ENCODE results near the gene KIF5A. TPM values are rescaled to one million over a fixed set of nuclear protein-coding genes. Genes with fewer than 3 reads are reported as not detected.
A peak's percentile ranks its signal among the peaks of the same experiment; 100 is the strongest.
"Not testable (repeated sequence)": the region's sequence is repeated elsewhere in the genome, so short reads cannot be mapped to it uniquely, and the experiment has no call there.

The KIF5A gene
- total RNA-seq, 2 experiments from 2014 or later, result 0.60 to 0.86 TPM

DNA sequence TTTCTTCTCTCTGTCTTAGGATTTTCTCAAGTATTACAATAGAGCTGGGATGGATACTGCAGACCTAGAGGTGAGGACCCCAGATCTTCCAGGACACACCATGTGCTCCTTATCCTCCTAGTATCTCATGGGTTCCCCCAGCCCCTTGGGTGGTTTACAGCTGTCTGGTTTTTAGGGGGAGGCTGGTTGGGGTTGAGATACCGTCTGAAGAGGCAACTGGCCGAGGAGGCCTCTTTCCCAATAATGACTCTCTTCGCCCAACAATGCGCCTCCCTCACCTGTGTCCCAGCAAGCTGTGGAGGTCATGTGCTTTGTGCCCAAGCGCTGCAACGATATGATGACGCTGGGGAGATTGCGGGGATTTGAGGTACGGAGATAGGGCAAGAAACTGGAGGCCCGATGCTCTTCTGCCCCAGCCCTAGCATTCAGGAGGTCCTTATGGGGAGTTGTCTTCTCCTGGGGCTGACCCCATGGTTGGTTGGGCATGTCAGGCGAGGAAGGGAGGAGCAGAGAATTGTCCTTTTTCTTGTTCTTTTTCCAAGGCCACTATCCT lies 65.2 kb downstream of the KIF5A start:
- CTCF ChIA-PET, result interaction anchor here (0.9 to 2.8 kb wide), 6 partner anchors 9 to 32 kb away, joined by 3 to 15 read pairs (median 4); partner anchors contain the start of gene B4GALNT1
- no peaks in the 10 kb centered on the region for H3K36me3 Mint-ChIP-seq (ENCODE audit: low read depth)
- no peak overlapping the region for H3K27ac Mint-ChIP-seq
- peaks cover 43% of the 10 kb centered on the region for H3K27me3 Mint-ChIP-seq (ENCODE audit: low read depth)
- DNase-seq, result no peak
- no peak overlapping the region for H3K4me3 Mint-ChIP-seq
- H3K9me3 Mint-ChIP-seq, result no peaks in the 10 kb centered on the region
- peaks cover 14% of the 10 kb centered on the region for H3K4me1 Mint-ChIP-seq (ENCODE audit: low read depth)
- intact Hi-C loops (cut with micrococcal nuclease), result no loop called here

DNA sequence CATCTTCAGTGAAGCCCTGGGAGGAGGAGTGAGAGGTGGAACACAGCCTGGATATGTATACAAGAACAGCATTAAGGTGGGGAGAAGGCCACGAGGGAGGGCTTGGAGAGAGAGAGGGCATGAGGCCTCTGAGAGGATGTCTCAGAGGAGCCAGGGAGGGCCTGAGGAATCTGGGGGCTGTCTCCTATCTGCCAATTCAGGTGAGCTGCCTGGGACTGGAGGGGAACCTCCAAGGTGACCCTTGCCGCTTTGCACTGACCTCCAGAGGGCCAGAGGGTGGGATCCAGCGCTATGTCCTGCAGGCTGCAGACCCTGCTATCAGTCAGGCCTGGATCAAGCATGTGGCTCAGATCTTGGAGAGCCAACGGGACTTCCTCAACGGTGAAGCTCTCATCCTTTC lies 65.8 kb downstream of the KIF5A start:
- no peak for DNase-seq
- Mint-ChIP-seq H3K9me3 (no peaks in the 10 kb centered on the region), H3K4me3 (no peak overlapping the region), H3K4me1 (ENCODE audit: low read depth) (peaks cover 16% of the 10 kb centered on the region), H3K36me3 (ENCODE audit: low read depth) (no peaks in the 10 kb centered on the region), H3K27me3 (ENCODE audit: low read depth) (peaks cover 46% of the 10 kb centered on the region), H3K27ac (no peak overlapping the region)
- CTCF ChIA-PET, result interaction anchor here (2.7 to 2.8 kb wide), 2 partner anchors 10 to 33 kb away, joined by 9 to 15 read pairs; no protein-coding TSS in a partner anchor
- intact Hi-C loops (cut with micrococcal nuclease), result no loop called here

GRCh38 chr12:57616383-57617101 lies 66.7 kb downstream of the KIF5A start:
- Mint-ChIP-seq H3K9me3 (no peaks in the 10 kb centered on the region), H3K27me3 (ENCODE audit: low read depth) (peaks cover 55% of the 10 kb centered on the region), H3K4me3 (no peak overlapping the region), H3K27ac (no peak overlapping the region), H3K4me1 (ENCODE audit: low read depth) (peaks cover 20% of the 10 kb centered on the region), H3K36me3 (ENCODE audit: low read depth) (no peaks in the 10 kb centered on the region)
- CTCF ChIA-PET, result interaction anchor here (0.9 to 1.2 kb wide), 2 partner anchors 9 to 10 kb away, joined by 3 to 4 read pairs; no protein-coding TSS in a partner anchor
- no peak for DNase-seq
- intact Hi-C loops (cut with micrococcal nuclease), result no loop called here

DNA sequence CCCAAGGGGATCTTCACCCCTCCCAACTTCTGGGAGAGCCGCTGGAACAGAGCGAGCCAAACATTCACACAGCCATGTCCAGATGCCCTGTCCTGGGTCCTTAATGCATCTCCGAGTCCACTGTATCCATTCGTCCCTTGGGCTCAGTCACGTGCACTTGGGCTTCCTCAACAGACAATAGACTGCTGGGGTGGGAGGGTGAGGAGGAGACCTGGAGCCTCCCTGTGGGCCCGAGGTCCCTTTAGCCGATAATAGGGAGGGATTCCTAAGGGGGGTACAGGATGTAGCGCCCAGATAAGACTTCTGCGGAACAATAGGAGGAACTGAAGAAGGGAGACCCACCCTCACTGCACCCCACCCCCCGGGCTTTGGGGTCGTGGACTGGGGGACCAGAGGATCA lies 68.1 kb downstream of the KIF5A start:
- DNase-seq, result no peak
- Mint-ChIP-seq H3K4me3 (no peak overlapping the region), H3K9me3 (no peaks in the 10 kb centered on the region), H3K4me1 (ENCODE audit: low read depth) (peaks cover 27% of the 10 kb centered on the region), H3K27ac (no peak overlapping the region), H3K27me3 (ENCODE audit: low read depth) (peaks cover 62% of the 10 kb centered on the region), H3K36me3 (ENCODE audit: low read depth) (no peaks in the 10 kb centered on the region)
- intact Hi-C loops (cut with micrococcal nuclease), result no loop called here
- CTCF ChIA-PET, result no interaction called here

GRCh38 chr12:57618431-57618830 lies 68.6 kb downstream of the KIF5A start:
- intact Hi-C loops (cut with micrococcal nuclease); H3K9me3 Mint-ChIP-seq; H3K36me3 Mint-ChIP-seq (ENCODE audit: low read depth); H3K27ac Mint-ChIP-seq; DNase-seq; H3K4me3 Mint-ChIP-seq: not testable (repeated sequence)
- Mint-ChIP-seq H3K4me1 (ENCODE audit: low read depth) (peaks cover 27% of the 10 kb centered on the region), H3K27me3 (ENCODE audit: low read depth) (peaks cover 64% of the 10 kb centered on the region)
- CTCF ChIA-PET, result interaction anchor here (1.5 kb wide), 1 partner anchor 9 kb away, joined by 4 read pairs; no protein-coding TSS in a partner anchor

DNA sequence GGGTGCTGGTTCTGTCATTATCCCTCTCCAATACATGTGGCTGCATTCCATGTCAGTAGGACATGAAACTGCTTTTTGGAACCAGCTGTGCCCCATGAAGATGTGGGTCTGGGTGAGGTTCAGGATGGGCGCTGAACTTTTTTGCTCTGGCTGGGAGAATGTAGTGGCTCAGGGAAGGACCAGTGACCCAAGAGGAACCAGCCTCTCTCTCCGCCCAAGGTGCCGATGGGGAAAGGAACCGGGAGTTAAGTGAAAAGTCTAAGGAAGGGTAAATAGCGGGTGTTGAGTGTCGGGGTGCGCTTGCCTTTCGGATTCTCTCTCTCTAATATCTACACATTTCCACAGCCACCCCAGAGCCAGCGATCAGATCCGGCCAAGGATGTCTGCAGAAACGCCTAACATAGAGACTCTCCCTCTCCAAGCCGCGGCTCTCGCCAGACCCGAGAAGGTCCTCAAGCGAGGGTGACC lies 69.2 kb downstream of the KIF5A start:
- no peak overlapping the region for H3K27ac Mint-ChIP-seq
- peak overlapping the region; percentile 32 for H3K4me3 Mint-ChIP-seq
- CTCF ChIA-PET, result interaction anchor here (0.5 to 4.2 kb wide), 6 partner anchors 8 to 160 kb away, joined by 3 to 101 read pairs (median 4); partner anchors contain the start of genes ARHGEF25 and GLI1
- intact Hi-C loops (cut with micrococcal nuclease), result no loop called here
- H3K4me1 Mint-ChIP-seq (ENCODE audit: low read depth), result peaks cover 27% of the 10 kb centered on the region
- no peaks in the 10 kb centered on the region for H3K9me3 Mint-ChIP-seq
- no peak for DNase-seq
- H3K27me3 Mint-ChIP-seq (ENCODE audit: low read depth), result peaks cover 68% of the 10 kb centered on the region
- no peaks in the 10 kb centered on the region for H3K36me3 Mint-ChIP-seq (ENCODE audit: low read depth)

- DNase-seq, result no peak
Observed at GRCh38 chr12:57619434-57620244, 69.8 kb downstream of the KIF5A start.

DNA sequence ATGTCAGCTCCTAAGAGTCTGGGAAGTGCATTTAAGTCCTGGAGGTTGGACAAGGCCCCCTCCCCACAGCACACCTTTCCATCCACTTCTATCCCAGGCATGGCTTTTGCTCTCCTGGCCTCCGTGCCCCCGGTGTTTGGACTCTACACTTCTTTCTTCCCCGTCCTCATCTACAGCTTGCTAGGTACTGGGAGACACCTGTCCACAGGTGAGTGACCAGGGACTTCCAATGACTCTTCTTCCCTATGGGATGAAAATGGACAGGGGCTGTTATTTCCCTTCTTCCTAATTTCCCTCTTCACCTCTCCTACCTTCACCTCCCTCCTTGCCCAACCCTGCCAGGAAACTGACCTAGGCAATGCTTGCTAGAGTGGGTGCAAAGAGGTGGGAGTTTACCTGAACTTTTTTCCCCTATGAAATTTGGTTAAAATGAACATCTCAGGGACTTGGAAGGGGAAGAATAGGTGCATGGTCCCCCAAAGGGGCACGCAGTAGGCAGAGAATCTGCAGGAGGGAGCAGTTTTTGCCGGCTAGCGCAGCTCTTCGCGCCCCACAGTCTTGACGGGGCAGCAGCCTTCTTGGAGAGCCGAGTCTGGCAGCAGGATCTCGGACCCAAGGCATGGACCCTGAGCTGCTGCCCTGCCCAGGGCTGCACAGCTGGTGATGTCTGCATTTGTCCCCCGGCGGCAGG lies 70.5 kb downstream of the KIF5A start:
- intact Hi-C loops (cut with micrococcal nuclease), result loop anchor here (2.0 kb wide), 1 partner anchor 30 kb away; the partner anchor contains the start of gene PIP4K2C
- Mint-ChIP-seq H3K9me3 (no peaks in the 10 kb centered on the region), H3K27ac (no peak overlapping the region), H3K4me1 (ENCODE audit: low read depth) (peaks cover 27% of the 10 kb centered on the region), H3K36me3 (ENCODE audit: low read depth) (no peaks in the 10 kb centered on the region), H3K27me3 (ENCODE audit: low read depth) (peaks cover 79% of the 10 kb centered on the region), H3K4me3 (peak overlapping the region; percentile 71)
- CTCF ChIA-PET, result interaction anchor here (0.7 to 4.2 kb wide), 17 partner anchors 8 to 161 kb away, joined by 3 to 101 read pairs (median 4); partner anchors contain the start of genes ARHGEF25, B4GALNT1, DTX3 and GLI1
- DNase-seq, result no peak

More at GRCh38 chr12:57619434-57620244, 69.8 kb downstream of the KIF5A start:
- Mint-ChIP-seq H3K4me1 (ENCODE audit: low read depth) (peaks cover 27% of the 10 kb centered on the region), H3K36me3 (ENCODE audit: low read depth) (no peaks in the 10 kb centered on the region), H3K27me3 (ENCODE audit: low read depth) (peaks cover 72% of the 10 kb centered on the region), H3K27ac (no peak overlapping the region), H3K4me3 (peak overlapping the region; percentile 32), H3K9me3 (no peaks in the 10 kb centered on the region)
- CTCF ChIA-PET, result interaction anchor here (0.5 to 4.2 kb wide), 9 partner anchors 8 to 161 kb away, joined by 3 to 101 read pairs (median 4); partner anchors contain the start of genes ARHGEF25 and GLI1
- intact Hi-C loops (cut with micrococcal nuclease), result loop anchor here (2.0 kb wide), 1 partner anchor 29 kb away; the partner anchor contains the start of gene PIP4K2C

GRCh38 chr12:57620936-57621496 lies 71.2 kb downstream of the KIF5A start:
- Mint-ChIP-seq H3K4me1 (ENCODE audit: low read depth) (peaks cover 27% of the 10 kb centered on the region), H3K27ac (no peak overlapping the region), H3K36me3 (ENCODE audit: low read depth) (no peaks in the 10 kb centered on the region), H3K4me3 (peak overlapping the region; percentile 71), H3K27me3 (ENCODE audit: low read depth) (peaks cover 83% of the 10 kb centered on the region), H3K9me3 (no peaks in the 10 kb centered on the region)
- CTCF ChIA-PET, result interaction anchor here (0.7 to 4.2 kb wide), 16 partner anchors 9 to 162 kb away, joined by 3 to 101 read pairs (median 4); partner anchors contain the start of genes ARHGEF25, B4GALNT1, DTX3 and GLI1
- DNase-seq, result no peak
- intact Hi-C loops (cut with micrococcal nuclease), result loop anchor here (1.0 to 2.0 kb wide), 5 partner anchors 12 to 162 kb away; partner anchors contain the start of genes B4GALNT1, GLI1 and PIP4K2C

DNA sequence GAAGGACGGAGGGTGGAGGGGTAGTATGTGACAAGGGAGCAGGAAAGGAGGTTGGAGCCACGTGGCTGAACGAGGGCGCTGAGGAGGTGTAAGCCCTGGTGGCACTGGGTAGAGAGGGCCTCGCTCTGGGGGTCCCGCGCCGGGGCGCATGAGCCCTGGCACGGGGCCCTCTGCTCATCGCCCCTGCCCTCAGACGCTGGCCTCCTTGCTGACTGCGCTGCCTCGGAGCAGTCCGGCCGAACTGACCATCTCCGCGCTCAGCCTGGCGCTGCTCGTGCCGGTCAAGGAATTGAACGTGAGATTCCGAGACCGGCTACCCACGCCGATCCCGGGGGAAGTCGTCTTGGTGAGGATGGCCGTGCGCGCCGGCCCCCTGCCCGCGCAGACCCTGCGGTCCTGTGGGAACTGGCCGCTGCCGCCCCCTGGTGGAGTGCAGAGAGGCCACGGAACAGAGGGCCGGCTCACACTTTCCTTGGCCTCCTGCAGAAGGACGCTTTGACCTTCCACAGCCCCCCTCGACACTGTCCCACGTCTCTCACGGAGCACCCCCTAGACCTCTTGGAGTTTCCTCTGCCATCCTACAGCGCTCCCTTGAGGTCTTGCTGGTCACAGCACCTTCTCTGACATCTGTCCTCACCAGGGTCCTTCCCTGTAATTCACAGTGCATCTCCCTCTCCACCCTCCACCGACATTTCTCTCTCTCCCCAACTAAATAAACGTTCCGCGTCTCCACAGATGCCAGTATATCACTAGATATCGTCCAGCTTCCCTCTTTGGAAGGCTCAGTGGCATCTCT lies 71.9 kb downstream of the KIF5A start:
- peaks cover 27% of the 10 kb centered on the region for H3K4me1 Mint-ChIP-seq (ENCODE audit: low read depth)
- DNase-seq, result peak; percentile 65
- H3K27me3 Mint-ChIP-seq (ENCODE audit: low read depth), result peaks cover 86% of the 10 kb centered on the region
- intact Hi-C loops (cut with micrococcal nuclease), result loop anchor here (1.0 to 2.0 kb wide), 5 partner anchors 12 to 162 kb away; partner anchors contain the start of genes B4GALNT1, GLI1 and PIP4K2C
- CTCF ChIA-PET, result interaction anchor here (0.7 to 4.2 kb wide), 14 partner anchors 9 to 120 kb away, joined by 3 to 101 read pairs (median 4); partner anchors contain the start of genes ARHGEF25 and B4GALNT1
- H3K36me3 Mint-ChIP-seq (ENCODE audit: low read depth), result no peaks in the 10 kb centered on the region
- H3K4me3 Mint-ChIP-seq, result peak overlapping the region; percentile 71
- no peak overlapping the region for H3K27ac Mint-ChIP-seq
- no peaks in the 10 kb centered on the region for H3K9me3 Mint-ChIP-seq
